GM19372 (cell line): ENCODE data around the gene DIPK1C.

Experiments
- ATAC-seq: cut with Tn5 transposase; IDR thresholded peaks from one replicate; pipeline ENCODE4 v1.9.1; 2021; ENCODE audit warnings: mild to moderate bottlenecking, low read depth, moderate library complexity; ENCODE audit not compliant: unreplicated experiment

The DIPK1C gene

DNA sequence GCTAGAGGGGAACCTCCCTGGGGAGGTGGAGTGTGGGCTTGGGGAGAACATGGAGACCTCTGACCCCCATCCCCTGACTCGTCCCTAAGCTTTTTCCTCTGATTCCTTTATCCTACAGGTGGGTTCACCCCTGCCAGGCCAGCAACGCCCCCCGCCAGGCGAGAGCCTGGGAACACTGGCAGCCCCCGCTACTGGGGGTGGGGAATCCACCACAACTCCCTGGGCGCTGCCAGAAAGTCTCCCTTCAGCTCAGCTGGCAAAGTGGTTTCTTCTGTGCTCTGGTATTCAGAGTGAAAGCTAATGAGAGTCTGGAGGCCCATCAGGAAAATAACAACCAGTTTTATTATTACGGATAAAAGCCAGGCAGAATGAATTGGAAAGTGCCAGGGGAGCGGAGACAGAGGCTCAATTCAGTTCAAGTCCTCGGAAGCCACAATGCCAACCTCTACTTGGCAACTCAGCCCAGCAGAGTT is 2.8 kb downstream of the DIPK1C start:
- no peak for ATAC-seq

DNA sequence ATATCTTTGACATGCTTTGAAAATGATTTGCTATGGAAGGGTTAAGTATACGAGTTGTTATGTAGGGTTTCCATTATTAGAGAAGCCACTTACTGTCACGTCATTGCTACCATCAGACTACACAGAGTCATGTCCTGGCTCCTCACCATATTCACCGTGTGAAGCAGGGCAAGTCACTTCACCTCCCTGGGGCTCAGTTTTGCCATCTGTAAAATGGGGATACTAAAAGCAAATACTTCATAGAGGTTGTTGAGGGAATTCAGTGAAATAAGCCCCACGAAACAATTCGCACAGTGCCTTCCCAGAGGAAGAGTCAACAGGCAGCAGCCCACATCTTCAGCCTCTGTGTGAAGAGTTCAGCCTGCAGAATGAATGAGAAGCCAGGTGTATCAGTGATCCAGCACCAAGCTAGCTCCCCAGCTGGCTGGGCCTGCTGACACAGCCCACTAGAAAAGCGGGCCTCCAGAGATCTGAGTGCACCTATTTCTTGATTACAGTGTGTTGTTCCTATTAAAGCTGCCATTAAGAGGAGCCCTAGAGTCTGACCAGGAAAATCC is 3.4 kb downstream of the DIPK1C start:
- ATAC-seq, result no peak

DNA sequence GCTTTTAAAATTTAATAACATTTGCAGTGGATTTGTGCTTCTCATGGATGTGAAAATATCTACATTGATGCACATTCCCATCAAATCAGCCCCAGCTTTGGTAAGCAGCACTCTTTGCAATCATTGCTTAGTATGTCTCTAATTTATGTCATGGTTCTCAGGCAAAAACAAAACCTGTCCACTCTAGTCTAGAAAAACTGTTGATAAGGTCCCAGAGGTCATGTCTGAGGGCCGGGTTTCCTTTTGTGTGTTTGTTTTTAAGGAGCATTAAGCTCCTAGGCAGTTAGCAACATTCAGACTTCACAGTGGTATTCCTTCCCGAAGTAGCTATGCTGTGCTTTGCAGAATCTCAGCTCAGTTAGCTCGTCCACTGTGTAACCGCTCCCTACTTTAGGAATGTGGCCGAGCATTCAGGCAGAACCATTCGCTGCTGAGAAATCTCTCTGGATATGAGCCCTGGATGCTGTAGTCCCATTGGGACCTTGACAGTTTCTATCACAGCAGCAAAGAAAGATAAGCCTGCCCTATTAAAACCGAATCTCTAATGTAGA is 4.0 kb downstream of the DIPK1C start:
- ATAC-seq, result no peak

DNA sequence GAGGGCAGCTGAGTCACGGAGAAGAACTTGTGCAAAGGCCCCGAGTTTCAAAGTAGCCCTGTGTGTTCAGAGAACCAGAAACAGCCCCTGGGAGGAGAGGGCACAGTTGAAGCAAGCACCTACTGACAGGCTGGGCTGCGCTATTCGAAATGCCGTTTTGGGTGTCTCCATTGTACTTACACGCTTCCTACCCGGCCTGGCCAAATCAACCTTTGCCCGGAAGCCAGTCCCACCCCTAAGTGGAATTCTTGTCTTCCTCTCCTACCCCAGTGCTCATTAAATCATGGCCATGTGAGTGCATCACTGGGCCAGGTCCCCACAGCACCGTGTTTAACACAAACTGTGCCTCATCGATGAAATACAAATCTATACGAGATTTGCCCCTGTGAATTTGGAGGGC is 6.0 kb downstream of the DIPK1C start:
- no peak for ATAC-seq

DNA sequence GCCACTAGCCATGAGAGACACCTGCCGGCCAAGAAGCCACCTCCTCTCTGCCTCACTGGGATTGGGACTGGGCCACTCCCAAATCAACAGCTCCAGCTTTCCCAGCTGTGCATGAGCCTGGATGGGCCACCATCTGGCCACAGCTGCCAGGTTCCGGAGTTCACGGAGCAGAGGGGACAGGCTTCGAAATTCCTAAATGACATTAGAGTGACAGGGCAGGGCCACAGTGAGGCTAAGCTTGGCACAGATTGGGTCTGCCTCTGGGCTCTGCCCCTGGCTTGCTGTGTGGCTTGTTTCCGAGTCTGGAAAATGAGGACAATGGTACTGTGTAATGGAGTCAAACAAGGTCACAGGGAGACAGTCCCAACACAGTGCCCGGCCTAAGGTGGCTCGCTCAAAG is 6.5 kb downstream of the DIPK1C start:
- no peak for ATAC-seq

DNA sequence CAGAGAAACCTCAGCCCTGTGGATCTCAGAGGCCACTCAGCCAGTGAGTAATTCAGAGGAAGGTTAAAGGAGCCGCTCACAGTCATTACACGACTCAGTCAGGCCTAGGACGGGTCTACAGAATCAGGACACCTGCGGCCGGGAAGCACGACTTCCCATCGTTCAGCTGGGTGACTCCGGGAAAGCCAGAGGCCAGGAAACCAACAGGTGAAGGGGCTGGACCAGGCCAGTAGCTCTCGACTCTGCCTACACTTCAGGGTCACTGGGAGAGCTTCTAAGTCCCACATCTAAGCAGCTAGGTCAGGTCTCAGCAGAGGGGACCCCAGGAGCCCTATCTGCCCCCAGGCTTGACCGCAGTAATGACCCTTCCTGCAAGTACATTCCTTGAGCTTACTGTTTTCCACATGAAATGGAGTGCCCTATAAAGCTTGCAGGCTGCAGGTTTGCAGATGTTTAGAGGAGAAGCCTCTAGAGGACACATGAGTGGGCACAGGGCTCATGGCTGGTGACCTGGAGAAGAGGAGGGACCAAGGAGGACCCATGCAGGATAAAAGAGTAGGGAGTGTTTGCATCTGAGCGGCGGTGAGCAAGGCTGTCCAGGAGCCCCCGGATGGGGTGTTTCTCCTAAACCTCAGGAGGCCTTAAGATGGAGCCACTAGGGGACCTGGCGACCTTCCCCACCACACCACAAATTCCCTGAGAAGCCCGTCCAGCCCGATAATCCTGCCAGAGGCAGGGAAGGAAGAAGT is 9.5 kb downstream of the DIPK1C start:
- no peak for ATAC-seq

DNA sequence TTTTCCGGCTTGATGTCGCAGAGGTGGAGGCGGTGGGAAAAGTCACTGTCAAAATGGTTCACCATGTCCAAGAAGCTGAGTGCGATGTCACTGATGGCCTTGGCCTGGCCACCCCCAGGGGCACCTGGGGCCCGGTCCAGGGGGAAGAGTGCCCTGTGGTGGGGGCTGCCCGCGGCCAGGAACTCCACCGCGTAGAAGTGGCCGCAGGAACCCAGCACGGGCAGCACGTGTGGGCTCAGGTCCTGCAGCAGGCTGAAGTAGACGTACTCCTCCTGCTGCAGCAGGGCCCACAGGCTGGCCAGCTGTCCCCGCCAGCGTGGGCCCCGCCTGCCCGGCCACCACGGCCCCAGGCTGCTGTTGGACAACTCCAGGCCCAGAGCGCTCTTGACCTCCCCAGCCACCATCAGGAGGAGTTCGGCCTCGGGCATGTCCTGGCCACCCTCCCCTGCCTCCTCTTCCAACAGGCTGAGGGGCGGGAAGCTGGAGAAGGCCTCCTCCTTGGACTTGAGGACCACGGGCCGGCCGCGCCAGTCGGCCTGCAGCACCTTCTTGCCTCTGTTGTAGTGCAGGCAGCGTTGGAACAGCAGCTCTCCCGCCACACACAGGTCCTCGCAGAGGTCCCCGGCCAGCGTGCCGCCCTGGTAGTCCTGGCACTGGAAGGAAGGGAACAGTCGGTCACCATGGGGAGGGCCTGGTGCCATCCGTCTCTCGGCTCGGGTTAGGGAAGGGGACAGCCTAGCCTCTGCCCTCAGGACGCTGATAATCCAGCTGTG is 10.3 kb downstream of the DIPK1C start:
- no peak for ATAC-seq

DNA sequence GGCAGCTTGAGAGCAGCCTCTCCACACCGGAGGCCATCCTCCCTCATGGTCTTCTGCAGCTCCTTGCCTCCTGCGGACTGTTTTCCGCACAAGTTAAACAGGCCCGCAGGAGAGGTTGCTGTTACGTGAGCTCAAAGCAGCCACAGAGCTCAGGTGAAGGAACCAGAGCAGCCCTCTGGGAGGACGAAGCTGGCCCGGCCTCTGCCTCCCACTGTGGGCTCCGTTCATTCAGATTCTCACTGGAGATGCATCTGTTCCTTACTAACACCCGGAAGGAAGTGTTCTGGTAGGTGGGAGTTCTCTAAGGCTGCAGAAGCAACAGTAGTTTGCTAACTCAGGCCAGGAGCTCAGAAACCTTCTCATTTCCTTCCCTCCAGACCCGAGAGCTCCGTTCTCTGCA is 10.9 kb downstream of the DIPK1C start:
- no peak for ATAC-seq

DNA sequence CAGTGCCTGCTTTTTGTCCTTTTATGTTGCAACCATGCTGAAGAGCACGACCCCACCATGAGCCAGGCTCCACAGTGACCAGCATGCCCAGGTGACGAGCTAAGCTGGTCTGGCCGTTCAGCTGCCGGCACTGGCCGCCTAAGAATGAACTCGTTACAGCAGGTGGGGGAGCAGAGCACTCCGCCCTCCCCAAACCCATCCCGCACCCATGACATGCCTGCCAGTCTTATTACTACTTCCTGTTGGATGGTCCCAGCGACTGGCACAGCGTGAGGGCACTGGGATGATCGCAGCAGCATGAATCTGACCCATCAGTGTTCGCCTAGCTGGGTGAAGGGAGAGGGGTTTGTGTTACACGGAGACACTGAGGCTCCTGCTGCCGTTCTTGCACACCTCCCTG is 11.5 kb downstream of the DIPK1C start:
- ATAC-seq, result no peak

DNA sequence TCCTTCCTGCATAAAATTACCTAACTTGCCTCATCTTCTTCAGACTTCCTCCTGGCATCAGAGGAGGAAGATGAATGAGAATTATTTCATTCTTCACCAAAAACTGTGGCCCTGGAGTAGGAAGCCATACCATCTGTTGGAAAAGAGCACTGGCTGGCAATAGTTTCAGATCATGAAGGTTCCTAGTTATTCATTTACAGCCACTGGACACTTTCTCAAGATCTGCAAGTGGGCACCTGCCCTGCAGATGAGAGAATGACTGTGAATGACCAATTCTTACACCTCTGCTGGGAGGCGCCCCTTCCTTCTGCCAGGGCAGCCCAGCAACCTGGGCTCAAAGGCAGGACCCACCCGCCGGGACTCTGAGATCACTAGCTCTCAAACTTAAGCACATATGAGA is 13.0 kb downstream of the DIPK1C start:
- no peak for ATAC-seq

DNA sequence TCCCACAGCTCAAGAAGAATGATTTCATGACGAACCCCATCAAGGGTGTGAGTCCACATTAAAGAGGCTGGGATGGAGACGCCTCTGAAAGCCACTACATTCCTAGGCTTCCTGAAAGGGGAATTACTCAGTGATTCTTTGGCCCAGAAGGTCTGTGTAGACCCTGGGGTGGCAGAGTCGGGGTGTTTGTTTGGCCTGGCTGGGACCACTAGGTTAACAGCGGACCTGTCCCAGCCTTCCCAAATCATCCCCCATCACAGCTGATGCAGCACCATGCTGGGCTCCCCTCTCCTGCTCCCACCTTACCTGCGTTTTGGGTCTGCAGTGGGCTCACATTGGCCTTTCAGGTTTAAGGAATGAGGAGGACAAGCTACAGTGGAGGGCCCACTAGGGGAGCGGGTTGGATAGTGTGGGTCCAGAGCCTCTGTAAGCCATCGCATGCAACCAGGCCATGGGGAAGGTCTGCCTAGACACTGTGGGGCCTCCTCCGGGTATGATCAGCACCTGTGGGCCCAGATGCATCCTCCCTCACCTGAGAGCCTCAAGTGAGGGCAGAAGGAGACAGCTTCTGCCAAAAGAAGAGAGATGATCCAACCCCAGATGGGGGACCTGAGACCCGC is 16.2 kb downstream of the DIPK1C start:
- no peak for ATAC-seq

DNA sequence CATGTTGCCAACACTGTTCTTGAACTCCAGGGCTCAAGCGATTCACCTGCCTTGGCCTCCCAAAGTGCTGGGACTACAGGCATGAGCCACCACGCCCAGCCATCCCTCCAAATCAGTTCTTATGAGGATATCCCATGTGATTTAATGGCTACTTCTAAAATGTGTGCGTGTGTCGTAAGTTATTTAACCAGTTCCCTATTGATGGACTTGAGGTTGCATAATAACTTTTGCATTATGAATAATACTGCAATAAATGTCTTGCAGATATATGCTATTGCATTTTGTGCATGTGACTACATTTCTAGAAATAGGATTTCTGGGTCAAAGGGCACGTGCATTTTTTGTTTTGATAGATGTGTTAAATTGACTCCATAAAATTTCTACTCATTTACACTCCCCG is 19.0 kb downstream of the DIPK1C start:
- no peak for ATAC-seq

DNA sequence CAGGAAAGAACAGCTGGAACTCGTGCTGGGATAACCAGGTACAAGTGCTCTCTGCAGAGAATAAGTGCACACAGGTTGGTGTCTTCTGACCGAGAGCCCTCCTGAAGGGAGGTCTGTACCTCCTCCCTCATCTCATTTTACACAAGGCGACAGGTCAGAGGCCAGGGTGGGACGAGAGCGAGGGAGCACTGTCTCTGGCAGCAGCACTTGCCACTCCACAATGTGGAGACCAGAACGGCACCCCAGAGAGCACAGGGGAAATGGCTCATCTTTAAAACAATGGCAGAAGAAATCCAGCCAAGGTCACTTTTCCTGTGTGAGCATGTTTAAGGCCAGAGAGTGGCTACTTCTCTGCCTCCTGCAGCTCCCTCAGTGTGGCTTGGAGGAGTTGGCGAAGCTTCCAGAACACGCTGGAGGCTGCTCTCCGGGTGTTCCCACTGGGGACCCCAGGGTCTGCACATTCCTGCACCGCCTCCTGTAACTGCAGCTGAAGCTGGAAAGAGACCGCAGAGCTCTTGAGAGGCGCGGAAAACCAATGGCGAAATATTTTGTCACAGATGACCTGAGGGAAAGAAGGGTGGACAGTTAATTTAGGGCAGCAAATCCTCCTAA is 20.8 kb downstream of the DIPK1C start:
- ATAC-seq, result no peak

DNA sequence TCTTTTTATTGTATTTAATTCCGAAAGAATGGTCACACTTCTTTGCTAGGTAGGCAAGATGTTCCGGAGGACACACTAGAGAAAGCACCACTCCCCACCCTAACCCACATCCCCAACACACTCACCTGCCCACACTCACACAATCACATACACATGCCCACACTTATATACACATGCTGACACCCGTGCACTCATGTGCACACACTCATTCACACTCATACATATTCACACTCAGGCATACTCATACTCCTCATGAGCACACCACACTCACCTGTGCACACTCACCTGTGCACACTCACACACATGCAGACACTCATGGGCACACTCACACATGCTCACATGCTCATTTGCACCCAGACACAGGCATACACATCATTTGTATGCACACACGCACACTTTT is 21.4 kb downstream of the DIPK1C start:
- ATAC-seq, result no peak

DNA sequence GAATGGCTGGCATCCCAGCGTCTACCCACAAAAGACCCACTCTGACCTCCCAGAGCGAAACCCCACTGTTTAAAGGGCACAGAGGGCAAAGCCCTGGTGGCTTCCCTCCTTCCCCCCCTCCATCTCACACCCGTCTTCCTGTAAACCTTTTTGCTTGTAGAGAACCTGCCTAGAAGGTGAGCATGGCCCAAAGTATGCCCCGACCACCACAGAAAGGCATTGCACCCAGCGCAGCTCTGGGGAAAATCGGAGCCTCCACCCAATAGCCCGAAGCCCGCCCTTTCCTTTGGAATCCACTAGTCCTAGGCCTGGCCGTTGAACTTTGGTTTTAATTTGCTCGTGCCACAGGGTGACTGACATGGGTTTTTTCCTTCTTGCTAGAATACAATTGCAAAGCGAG is 22.6 kb downstream of the DIPK1C start:
- no peak for ATAC-seq

DNA sequence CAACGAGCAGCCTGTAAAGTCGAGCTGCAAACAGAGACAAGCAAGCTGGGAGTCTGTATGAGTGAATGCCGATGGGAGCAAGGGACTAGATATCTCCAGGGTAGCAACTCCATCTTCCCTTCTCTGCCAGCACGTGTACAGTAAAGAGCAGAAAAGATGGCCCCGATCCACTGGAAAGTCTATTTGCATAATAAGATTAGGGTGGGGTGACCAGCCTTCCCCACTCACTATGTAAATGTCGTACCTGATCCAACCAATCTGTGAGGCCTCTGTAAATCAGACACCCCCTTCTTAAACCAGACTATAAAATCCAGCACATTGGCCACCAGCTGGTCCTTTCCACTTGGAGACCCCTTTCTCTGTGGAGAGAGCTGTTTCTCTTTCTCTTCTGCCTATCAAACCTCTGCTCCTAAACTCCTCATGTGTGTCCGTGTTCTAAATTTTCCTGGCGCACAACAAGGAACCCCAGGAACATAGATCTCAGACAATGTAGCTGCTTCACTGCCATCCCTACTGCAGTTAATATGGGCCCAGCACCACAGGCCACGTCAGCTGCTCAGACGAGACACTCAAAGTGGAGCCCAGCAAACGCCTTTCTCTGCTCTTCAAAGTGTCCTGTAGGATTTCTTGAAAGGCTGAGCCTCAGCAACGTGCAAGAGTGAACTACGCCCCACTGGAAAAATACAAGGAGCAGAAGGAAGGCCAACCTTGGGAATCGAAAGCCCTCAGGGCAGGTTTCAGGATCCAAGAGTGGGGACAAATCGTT is 26.1 kb downstream of the DIPK1C start:
- ATAC-seq, result no peak

DNA sequence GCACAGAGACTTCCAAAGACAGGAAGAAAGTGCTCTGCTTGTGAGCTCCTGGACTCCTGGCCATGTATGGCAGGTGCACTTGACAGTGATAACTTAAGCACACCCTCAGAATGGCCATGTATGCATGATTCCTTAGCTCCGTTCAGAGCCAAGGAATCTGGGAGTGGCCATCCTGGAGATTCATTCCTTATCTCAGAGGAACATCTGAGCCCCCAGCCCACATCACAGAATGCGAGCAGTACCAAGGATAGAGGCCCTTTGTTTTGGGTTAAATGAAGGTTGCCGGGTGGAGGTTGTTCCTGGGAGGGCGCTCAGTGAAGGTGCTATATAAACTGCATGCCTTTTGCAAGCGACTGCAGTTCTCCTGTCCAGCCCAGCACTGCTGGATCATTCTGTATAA is 26.9 kb downstream of the DIPK1C start:
- ATAC-seq, result no peak

DNA sequence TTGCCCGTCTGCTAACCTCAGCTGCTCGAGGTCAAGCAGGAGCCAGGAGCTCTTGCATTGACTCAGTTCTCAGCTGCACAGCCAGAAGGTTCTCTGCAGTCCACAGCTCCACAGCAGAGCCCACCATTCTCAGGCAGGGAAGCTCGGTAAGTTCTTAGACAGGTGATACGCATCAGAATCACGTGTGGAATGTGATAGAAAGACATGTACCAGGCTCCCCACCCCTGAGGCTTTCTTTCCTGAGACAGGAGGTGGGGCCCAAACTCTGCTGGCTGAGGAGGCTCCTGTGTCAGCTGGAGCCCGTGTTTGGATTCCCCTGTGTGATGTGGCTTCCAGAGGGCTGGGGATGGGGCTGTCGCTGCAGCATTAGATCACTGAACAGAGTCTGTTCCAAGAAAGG is 28.0 kb downstream of the DIPK1C start:
- no peak for ATAC-seq

DNA sequence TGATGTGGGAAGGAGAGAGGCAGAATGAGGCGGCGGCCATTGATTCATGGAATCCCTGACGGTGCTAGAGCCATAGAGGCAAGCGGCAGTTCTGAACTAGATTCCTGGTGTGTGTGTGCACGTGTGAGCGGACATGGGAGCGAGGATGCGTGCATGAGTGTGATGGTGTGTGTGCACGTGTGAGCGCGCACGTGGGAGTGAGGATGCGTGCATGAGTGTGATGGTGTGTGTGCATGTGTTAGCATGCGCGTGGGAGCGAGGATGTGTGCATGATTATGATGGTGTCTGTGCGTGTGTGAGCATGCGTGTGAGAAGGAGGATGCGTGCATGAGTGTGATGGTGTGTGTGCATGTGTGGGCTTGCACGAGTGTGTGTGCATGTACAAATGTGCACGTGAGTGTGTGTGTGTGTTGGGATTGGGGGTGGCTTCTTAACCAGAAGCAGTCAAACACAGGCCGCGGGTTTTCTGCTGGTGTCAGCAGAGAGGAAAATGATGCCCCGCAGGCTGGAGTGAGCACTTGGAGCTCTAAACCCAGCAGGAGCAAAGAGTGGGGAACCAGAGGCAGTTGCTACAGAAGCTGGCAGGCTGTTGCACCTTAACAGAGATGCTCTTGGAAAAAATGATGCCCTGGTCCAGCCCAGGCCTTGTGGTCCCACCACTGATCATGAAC is 29.5 kb downstream of the DIPK1C start:
- ATAC-seq, result no peak
